PFSK-1 (cell line): ENCODE results near the gene CHD5.

Experiments
- FOXP2 ChIP-seq: optimal IDR thresholded peaks from 2 replicates; pipeline ENCODE3; 2011; ENCODE audit warnings: borderline replicate concordance, control low read depth, inconsistent platforms; ENCODE audit not compliant: insufficient read depth; ENCODE audit errors: extremely low read length, extremely low read depth
- POLR2AphosphoS5 ChIP-seq: IDR thresholded peaks from 2 replicates; pipeline ENCODE4 v1.6.1; 2012; ENCODE audit warnings: low read depth, mild to moderate bottlenecking, control low read depth, low read length, moderate library complexity
- REST ChIP-seq, 2 experiments: IDR thresholded peaks; 2 replicates each; pipeline versions ENCODE4 v1.6.1 to v1.8.0; 2011 to 2012; ENCODE audit warnings: low read depth in 2 of 2, low read length in 2 of 2, control low read depth in 1 of 2, inconsistent platforms in 1 of 2, mild to moderate bottlenecking in 1 of 2, moderate library complexity in 1 of 2; ENCODE audit not compliant: insufficient read depth in 1 of 2
- SIN3A ChIP-seq: IDR thresholded peaks from 2 replicates; pipeline ENCODE4 v1.6.1; 2012; ENCODE audit warnings: mild to moderate bottlenecking, low read length, moderate library complexity, borderline replicate concordance; ENCODE audit not compliant: insufficient read depth
- TAF1 ChIP-seq: IDR thresholded peaks from 2 replicates; pipeline ENCODE4 v1.6.1; 2012; ENCODE audit warnings: low read length, control low read depth, borderline replicate concordance; ENCODE audit not compliant: insufficient read depth

CHD5 gene

GRCh38 chr1:6157132-6157527 is 23.0 kb downstream of the CHD5 start:
- no peak for TF ChIP-seq REST (IDR thresholded peaks at IDR 0.05; ENCODE audit: insufficient read depth in 1 of 2, low read depth in 2 of 2, low read length in 2 of 2)

- TF ChIP-seq TAF1 (no peak), POLR2AphosphoS5 (no peak), SIN3A (no peak), REST (IDR thresholded peaks at IDR 0.05; ENCODE audit: insufficient read depth in 1 of 2, low read depth in 2 of 2, low read length in 2 of 2) (no peak), FOXP2 (no peak)
These were observed 25.4 kb downstream of the CHD5 start for GRCh38 chr1:6154525-6155319.

- TF ChIP-seq TAF1 (no peak), REST (IDR thresholded peaks at IDR 0.05; ENCODE audit: insufficient read depth in 1 of 2, low read depth in 2 of 2, low read length in 2 of 2) (no peak), SIN3A (no peak), POLR2AphosphoS5 (no peak), FOXP2 (no peak)
These were observed 27.2 kb downstream of the CHD5 start for GRCh38 chr1:6152882-6153281.

GRCh38 chr1:6152181-6152580 is 27.9 kb downstream of the CHD5 start:
- TF ChIP-seq REST (IDR thresholded peaks at IDR 0.05; ENCODE audit: insufficient read depth in 1 of 2, low read depth in 2 of 2, low read length in 2 of 2): no peak

- TF ChIP-seq FOXP2 (no peak), POLR2AphosphoS5 (no peak), SIN3A (no peak)
These were observed 28.8 kb downstream of the CHD5 start for GRCh38 chr1:6151291-6151822.
